ENCODE measurements around the gene OR5AC2.

DNA sequence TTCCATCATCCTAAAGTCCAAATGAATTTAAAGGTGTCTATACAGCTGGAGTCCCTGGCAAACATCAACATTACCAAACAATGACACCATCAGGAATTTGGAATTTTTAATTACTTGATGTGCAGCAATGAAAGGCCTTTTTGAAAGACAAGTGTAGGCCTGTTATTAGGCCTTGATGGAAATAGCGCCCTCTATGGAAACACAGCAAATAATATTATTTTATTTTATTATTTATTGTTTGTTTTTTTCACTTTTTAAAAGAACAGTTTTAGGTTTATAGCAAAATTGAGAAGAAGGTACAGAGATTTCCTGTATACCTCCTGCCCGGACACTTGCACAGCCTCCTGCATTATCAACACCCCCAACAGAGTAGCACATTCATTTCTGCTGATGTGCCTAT is 18.1 kb upstream of the OR5AC2 start:
- TF ChIP-seq CEBPB (IDR thresholded peaks at IDR 0.05) (no peak), TAF1 (IDR thresholded peaks at IDR 0.05; ENCODE audit: low read depth) (no peak), FOXM1 (IDR thresholded peaks at IDR 0.05; ENCODE audit: borderline replicate concordance, low read depth) (no peak)
- TF ChIP-seq, protein P1, sequence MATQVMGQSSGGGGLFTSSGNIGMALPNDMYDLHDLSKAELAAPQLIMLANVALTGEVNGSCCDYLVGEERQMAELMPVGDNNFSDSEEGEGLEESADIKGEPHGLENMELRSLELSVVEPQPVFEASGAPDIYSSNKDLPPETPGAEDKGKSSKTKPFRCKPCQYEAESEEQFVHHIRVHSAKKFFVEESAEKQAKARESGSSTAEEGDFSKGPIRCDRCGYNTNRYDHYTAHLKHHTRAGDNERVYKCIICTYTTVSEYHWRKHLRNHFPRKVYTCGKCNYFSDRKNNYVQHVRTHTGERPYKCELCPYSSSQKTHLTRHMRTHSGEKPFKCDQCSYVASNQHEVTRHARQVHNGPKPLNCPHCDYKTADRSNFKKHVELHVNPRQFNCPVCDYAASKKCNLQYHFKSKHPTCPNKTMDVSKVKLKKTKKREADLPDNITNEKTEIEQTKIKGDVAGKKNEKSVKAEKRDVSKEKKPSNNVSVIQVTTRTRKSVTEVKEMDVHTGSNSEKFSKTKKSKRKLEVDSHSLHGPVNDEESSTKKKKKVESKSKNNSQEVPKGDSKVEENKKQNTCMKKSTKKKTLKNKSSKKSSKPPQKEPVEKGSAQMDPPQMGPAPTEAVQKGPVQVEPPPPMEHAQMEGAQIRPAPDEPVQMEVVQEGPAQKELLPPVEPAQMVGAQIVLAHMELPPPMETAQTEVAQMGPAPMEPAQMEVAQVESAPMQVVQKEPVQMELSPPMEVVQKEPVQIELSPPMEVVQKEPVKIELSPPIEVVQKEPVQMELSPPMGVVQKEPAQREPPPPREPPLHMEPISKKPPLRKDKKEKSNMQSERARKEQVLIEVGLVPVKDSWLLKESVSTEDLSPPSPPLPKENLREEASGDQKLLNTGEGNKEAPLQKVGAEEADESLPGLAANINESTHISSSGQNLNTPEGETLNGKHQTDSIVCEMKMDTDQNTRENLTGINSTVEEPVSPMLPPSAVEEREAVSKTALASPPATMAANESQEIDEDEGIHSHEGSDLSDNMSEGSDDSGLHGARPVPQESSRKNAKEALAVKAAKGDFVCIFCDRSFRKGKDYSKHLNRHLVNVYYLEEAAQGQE (IDR thresholded peaks at IDR 0.05; ENCODE audit: low read depth) = no peak
